NCI-H2227 (cell line): Measurements from ENCODE around the gene RIC3.
"Not testable (repeated sequence)": the region's sequence is repeated elsewhere in the genome, so short reads cannot be mapped to it uniquely, and the experiment has no call there.

Experiments
- DNase-seq: peaks from one replicate; lab custom pipeline; 2025; ENCODE audit not compliant: unreplicated experiment; lab: John Stamatoyannopoulos, UW

The RIC3 gene

GRCh38 chr11:8192016-8192895 lies 23.4 kb upstream of the RIC3 start:
- peak; percentile 85 for DNase-seq

DNA sequence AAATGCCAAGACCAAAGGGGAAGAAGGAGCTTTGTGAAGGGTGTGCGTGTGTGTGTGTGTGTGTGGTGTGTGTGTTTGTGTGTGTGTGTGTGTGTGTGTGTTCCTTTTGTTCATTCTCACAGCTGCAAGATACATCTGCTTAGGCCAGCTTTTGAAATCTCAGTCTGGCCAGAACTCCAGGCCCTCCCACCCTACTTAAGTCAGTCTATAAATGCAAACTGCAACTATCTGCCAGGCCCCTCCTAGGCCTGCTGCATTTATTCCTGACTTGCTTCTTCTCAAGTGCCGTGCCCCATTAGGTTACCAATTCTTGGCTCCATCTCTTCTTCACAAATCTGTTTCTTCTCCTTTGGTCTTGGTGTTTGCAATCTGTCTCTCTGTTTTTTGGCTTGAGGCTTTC lies 21.6 kb upstream of the RIC3 start:
- DNase-seq = no peak

- DNase-seq = peak; percentile 31
Measured at GRCh38 chr11:8186429-8186828, 17.6 kb upstream of the RIC3 start.

- no peak for DNase-seq
Measured at GRCh38 chr11:8183111-8183510, 14.3 kb upstream of the RIC3 start.

DNA sequence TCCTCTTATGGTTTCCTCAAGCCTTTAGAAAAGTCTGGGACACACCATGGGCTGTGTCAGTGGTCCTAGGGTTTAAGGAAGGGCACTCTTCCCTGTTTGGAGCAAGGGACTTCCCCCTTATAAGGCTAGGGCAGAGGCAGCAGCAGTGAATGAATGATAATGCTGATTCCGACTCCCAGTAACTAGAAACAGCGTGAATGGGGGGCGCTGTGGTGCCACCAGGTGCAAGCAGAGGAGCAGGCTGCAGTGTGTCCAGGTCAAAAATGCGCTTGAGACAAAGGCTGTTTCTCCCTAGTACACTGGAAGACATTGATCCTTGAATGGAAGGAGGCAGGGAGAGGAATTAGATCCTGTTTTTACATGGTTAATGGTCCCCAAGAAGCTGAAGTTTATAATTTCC lies 11.6 kb upstream of the RIC3 start:
- DNase-seq = no peak

GRCh38 chr11:8178297-8178696 lies 9.5 kb upstream of the RIC3 start:
- no peak for DNase-seq

GRCh38 chr11:8177136-8177535 lies 8.3 kb upstream of the RIC3 start:
- no peak for DNase-seq

- DNase-seq = no peak
Measured at GRCh38 chr11:8167796-8168195, 1.0 kb downstream of the RIC3 start.

- no peak for DNase-seq
Measured at GRCh38 chr11:8164746-8165145, 4.1 kb downstream of the RIC3 start.

GRCh38 chr11:8161627-8162304 lies 7.1 kb downstream of the RIC3 start:
- DNase-seq = not testable (repeated sequence)

DNA sequence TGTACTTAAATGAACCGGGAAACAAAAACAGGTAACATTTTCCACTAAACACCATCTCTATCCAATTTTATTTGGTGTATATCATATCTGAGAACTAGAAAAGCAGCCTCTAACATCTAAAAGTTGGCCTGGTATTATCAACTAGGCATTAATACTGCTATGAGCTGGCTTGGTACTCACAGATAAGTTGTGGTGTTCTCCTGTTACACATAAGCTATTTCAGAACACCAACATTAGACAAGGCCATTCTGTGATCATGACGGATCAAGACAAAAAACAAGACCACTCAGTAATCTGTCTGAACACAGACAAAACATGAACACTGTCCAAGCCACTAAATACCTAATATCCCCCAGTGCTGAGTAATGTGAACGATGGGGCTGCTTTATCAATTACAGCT lies 11.9 kb downstream of the RIC3 start:
- no peak for DNase-seq

DNA sequence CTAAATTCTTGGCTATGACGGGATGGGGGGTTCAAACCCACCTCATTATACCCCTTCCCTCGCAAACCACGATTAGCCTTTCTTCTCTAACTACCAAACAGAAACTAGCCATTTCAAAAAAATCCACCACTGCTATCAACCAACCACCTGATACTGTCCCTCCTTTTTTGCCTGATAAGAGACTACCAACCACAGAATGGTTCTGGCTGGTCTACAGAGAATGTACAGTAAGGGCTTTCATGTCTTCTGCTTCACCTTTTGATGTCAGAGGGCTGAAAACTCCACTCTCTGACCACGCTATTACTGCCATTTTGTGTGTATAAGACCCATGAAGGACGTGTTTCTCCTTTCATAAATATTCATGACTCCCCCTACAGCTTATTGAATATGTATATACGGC lies 19.1 kb downstream of the RIC3 start:
- no peak for DNase-seq

DNA sequence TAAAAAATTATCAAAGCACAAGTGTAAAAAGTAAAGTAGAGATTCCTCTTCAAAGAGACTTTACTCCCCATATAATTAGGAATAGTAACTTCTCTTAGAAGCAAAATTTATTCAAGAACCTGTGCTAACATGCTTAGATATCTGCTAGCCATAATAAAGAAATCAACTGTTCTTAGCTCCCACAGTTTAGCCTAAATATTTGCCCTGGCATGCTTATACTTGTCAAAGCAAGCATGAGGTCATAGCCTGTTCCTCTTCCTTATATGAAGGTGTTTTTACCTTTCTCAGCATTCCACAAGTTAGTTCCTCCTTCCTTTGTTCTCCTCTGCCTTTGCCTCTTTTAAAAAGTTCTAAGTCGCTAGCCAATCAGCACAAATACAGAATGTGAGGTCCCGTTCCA lies 30.3 kb downstream of the RIC3 start:
- DNase-seq = no peak

DNA sequence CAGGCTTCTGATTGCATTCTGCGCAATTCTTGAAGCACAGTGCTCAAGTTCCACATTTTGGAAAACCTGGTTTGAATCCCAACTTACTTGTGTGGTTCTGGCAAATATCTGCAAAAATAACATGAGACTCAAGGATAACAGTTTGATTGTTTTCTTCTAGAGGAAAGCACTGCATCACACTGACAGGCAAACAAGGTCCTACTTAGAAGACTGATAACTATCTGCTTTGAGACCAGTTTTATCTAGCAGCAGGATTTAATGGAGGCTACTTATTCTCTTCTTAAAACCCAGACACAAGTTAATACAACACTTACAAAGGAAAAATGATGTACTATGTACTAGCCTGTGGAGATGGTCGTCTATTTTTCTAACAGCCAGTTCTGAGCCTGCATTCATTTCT lies 41.4 kb downstream of the RIC3 start:
- DNase-seq = no peak

DNA sequence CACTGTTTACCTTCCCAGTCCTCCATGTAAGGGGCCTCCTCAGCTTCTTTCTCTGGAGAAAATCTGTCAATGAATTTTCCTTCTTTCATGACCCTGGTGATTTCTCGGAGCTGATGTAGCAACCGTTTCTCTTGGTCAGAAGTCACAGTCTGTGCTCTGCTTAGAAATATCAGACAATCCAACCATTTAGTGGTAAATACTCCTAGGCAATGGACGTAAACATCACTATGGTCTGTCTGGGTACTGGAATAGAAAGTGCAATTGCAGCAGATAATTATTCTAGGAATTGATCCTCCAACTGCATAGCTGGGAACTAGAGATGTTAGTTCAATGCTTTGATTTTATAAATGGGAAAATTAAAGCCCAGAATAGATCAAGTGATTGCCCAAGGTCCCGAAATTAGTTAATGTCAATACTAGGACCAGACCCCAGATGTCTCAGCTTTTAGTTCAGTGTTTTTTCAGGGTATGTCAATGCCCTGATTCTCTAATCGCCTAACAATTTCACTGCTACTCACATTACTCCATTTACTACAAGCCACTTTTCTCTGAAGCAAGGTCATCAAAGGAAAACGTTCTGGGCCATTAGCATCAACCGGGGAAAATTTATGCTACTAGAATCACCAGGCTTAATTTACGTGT lies 42.1 kb downstream of the RIC3 start:
- no peak for DNase-seq

- no peak for DNase-seq
Measured at GRCh38 chr11:8122173-8122764, 46.6 kb downstream of the RIC3 start.

GRCh38 chr11:8111636-8112035 lies 57.2 kb downstream of the RIC3 start:
- no peak for DNase-seq

DNA sequence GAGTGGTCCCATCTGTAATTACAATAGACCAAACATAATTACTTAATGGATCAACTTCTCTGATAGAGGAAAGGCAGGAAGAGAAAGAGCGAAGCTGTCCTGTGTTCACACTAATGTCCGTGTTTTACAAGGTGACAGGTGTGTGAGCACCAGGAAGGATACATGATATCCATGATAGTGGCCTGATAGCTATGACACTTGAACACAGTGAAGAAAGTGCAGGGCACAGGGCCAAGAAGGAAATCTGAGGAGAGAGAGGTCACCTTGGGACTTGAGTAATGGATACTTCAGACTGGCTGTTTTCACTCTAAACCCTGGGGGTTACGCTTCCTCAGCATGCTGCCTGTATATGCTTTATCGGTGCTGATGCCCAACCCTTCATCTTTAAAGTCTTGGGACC lies 58.4 kb downstream of the RIC3 start:
- no peak for DNase-seq

DNA sequence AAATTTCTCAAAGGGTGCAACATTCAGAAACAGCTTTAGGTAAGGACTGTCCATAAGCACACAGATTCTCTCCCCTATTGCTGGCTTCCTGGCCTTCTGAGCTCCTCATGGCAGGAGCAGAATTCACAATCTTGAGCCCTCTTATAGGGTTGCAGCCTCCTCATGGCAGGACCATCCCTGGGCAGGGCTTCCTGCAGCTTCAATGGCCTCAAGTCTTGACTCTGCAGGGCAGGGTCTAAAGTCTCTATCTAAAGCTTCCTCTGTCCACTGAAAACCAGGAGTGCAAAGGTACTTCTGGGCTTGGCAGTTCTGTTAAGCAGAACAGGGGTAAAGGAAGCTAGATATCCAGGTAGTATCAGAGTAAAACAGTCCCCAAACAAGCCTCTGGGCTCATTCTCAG lies 59.1 kb downstream of the RIC3 start:
- DNase-seq = no peak

- no peak for DNase-seq
Measured at GRCh38 chr11:8108421-8108820, 60.4 kb downstream of the RIC3 start.

DNA sequence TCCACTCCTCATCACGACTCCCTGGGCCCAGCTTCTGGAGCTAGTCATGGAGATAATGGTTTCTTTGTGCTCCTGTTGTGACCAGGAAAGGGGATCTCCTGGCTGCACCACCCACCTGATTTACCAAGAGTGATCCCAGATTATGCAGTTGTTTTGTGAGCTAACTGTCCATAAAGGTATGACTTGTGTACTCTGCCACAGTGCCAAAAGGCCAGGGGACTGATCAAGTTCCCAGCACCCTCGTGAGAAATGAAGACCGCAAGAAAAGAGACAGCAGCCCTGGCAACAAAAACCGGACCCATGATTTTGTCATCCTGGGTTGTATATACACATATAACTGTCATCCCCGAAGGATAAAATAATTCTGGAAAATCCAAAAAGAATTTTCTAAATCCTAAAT lies 61.2 kb downstream of the RIC3 start:
- DNase-seq = no peak

DNA sequence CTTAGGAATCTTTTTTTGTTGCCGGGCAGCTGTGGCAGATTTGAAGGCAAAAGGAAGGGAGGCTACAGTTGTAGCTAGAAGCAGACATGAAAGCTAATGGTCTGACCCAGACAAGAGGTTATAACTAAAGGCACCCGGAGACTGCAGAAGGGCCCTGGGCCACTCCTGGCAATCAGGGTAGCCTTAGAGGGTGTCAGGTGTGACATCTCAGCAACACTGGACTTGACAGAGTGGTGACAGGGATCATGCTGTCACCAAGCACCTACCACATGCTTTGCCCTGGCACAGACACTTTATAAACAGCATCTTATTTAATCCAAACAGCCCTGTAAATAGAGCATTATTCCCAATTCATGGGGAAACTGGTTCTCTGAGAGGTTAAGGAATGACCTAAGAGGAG lies 62.1 kb downstream of the RIC3 start:
- no peak for DNase-seq
